Measurements from ENCODE around the gene ERCC6. TPM values are rescaled to one million over a fixed set of nuclear protein-coding genes. Genes with fewer than 3 reads are reported as not detected.
A peak's percentile ranks its signal among the peaks of the same experiment; 100 is the strongest.

The ERCC6 gene
- total and polyA plus RNA-seq, 12 donors = 3.7 to 27.9 (median 16.8) TPM

DNA sequence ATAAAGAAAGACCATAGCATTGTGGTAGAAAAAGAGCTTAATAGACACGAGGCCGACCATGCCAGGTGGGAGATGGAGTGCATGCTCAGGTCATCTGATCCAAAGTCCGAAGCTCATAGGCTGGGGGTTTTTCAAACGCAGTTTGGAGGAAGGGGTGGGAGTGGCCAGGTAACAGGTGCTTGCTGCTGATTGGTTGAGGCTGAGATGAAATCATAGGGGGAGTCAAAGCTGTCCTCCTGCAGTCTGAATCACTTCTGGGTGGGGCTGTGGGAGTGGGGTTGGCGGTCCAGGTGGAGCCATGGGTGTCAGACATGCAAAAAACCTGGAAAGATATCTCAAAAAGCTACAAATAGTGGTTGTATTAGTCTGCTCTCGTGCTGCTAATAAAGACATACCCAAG lies 2.8 kb upstream of the ERCC6 start:
- WGBS, 4 donors = 63 to 78% (median 67%) methylated on average over 6 of the region's 6 CpGs

GRCh38 chr10:49540056-49540797 lies 1.3 kb upstream of the ERCC6 start:
- TF ChIP-seq, protein P1, sequence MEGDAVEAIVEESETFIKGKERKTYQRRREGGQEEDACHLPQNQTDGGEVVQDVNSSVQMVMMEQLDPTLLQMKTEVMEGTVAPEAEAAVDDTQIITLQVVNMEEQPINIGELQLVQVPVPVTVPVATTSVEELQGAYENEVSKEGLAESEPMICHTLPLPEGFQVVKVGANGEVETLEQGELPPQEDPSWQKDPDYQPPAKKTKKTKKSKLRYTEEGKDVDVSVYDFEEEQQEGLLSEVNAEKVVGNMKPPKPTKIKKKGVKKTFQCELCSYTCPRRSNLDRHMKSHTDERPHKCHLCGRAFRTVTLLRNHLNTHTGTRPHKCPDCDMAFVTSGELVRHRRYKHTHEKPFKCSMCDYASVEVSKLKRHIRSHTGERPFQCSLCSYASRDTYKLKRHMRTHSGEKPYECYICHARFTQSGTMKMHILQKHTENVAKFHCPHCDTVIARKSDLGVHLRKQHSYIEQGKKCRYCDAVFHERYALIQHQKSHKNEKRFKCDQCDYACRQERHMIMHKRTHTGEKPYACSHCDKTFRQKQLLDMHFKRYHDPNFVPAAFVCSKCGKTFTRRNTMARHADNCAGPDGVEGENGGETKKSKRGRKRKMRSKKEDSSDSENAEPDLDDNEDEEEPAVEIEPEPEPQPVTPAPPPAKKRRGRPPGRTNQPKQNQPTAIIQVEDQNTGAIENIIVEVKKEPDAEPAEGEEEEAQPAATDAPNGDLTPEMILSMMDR (IDR thresholded peaks at IDR 0.05) = no peak
- TF ChIP-seq POLR2A (IDR thresholded peaks at IDR 0.05) = no peak
- H3K4me1 ChIP-seq (replicated peaks in 1 of 2) = peaks cover 13 to 25% of the 10 kb centered on the region in 2 donors
- H3K27ac ChIP-seq = peak overlapping the region in 1 of 5 donors; percentile 75
- no peaks in the 10 kb centered on the region for H3K9me3 ChIP-seq (replicated peaks in 1 of 3)
- intact Hi-C loops (cut with DNase I) = no loop called here
- DNase-seq = no peak
- no peaks in the 10 kb centered on the region for H3K36me3 ChIP-seq (replicated peaks in 1 of 2)
- no peaks in the 10 kb centered on the region for H3K27me3 ChIP-seq
- 82 to 87% (median 84%) methylated on average over 20 of the region's 20 CpGs for WGBS, 4 donors
- H3K4me3 ChIP-seq = no peak overlapping the region

More for the DNA sequence above, 2.8 kb upstream of the ERCC6 start:
- no peak overlapping the region for H3K4me3 ChIP-seq
- intact Hi-C loops (cut with DNase I) = no loop called here
- TF ChIP-seq POLR2A (IDR thresholded peaks at IDR 0.05) = no peak
- DNase-seq = no peak
- no peaks in the 10 kb centered on the region for H3K9me3 ChIP-seq (replicated peaks in 1 of 3)
- no peaks in the 10 kb centered on the region for H3K36me3 ChIP-seq (replicated peaks in 1 of 2)
- H3K4me1 ChIP-seq (replicated peaks in 1 of 2) = peaks cover 13 to 14% of the 10 kb centered on the region in 2 donors
- no peaks in the 10 kb centered on the region for H3K27me3 ChIP-seq
- H3K27ac ChIP-seq = no peak overlapping the region

- WGBS, 4 donors = 0 to 1% (median 1%) methylated on average over 15 to 26 of the region's 26 CpGs
- H3K4me1 ChIP-seq (replicated peaks in 1 of 2) = peaks cover 13 to 33% of the 10 kb centered on the region in 2 donors
- TF ChIP-seq, protein P1 (IDR thresholded peaks at IDR 0.05) = peak in 1 of 6 experiments; percentile 11
- TF ChIP-seq POLR2A (IDR thresholded peaks at IDR 0.05) = no peak
- H3K27ac ChIP-seq = peak overlapping the region; percentile 23 to 92 (median 75)
- DNase-seq = peak; percentile 19 to 66 (median 33)
- no peaks in the 10 kb centered on the region for H3K9me3 ChIP-seq (replicated peaks in 1 of 3)
- H3K27me3 ChIP-seq = no peaks in the 10 kb centered on the region
- intact Hi-C loops (cut with DNase I) = no loop called here
- no peaks in the 10 kb centered on the region for H3K36me3 ChIP-seq (replicated peaks in 1 of 2)
- peak overlapping the region in 2 of 4 donors; percentile 71 to 84 for H3K4me3 ChIP-seq
Observed at GRCh38 chr10:49539320-49539885, 482 bp upstream of the ERCC6 start.

DNA sequence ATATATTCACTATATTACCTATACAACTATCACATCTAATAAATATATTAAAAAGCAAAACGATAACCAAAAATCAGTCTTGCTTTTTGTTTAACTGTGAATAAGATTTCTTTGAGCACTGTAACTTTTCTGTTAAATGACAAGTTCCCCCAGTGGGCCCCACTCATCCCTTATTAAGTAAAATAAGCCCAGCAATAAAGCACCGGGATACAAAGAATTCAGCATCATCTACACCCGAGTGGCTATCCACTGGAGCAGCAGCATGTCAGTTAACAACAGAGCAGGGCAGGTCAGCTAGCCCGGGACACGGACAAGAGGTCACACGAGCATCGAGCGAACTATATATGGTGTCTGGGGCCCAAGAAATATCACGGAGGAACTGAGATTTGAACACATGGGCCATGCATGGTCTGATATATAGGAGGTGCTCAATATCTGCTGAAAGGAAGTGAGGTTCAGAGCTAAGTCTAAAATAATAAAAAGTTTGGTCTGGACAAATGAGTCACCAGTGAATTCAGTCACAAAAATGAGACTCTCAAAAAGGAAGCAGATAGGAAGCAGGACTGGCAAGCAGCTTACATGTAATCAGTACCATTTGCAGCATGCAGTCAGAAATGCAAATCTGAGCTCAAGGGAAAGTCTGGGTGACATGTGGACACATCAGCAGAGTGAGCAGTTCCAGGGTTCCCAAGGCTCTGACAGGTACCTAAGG lies 4.1 kb downstream of the ERCC6 start:
- WGBS, 4 donors = 63 to 74% (median 71%) methylated on average over 9 of the region's 9 CpGs
- H3K27me3 ChIP-seq = no peaks in the 10 kb centered on the region
- DNase-seq = peak in 1 of 7 donors; percentile 7
- peaks cover 0 to 26% of the 10 kb centered on the region in 2 donors for H3K36me3 ChIP-seq (replicated peaks in 1 of 2)
- no peak for TF ChIP-seq POLR2A (IDR thresholded peaks at IDR 0.05)
- TF ChIP-seq, protein P1 (IDR thresholded peaks at IDR 0.05) = no peak
- H3K9me3 ChIP-seq (replicated peaks in 1 of 3) = no peaks in the 10 kb centered on the region
- H3K4me3 ChIP-seq = no peak overlapping the region
- intact Hi-C loops (cut with DNase I) = no loop called here
- H3K4me1 ChIP-seq (replicated peaks in 1 of 2) = peaks cover 13 to 35% of the 10 kb centered on the region in 2 donors
- peak overlapping the region in 2 of 5 donors; percentile 17 to 51 for H3K27ac ChIP-seq
